GM12878 (cell line): Measurements from ENCODE around the gene DSEL. TPM values are rescaled to one million over a fixed set of nuclear protein-coding genes. Genes with fewer than 3 reads are reported as not detected.

ENCODE experiments used
- ATAC-seq: fragments of 200-7000 bp; cut with Tn5 transposase; 3 replicates; pipeline ENCODE4 v1.9.1; 2020; ENCODE audit warnings: mild to moderate bottlenecking, moderate library complexity
- BruUV-seq: library from RNA; stranded (reverse); fragments of 400-500 nt; replicated peaks from 2 replicates; lab custom pipeline; 2021; lab: Mats Ljungman, UMichigan
- CTCF ChIA-PET: fragments of 300-600 bp; sonication (Branson Sonifier 250); formaldehyde crosslinking; extraction: SDS; loops from one replicate; lab custom pipeline; 2021; ENCODE audit warnings: inconsistent platforms; lab: Yijun Ruan, JAX
- POLR2A ChIA-PET: fragments of 350-600 bp; formaldehyde crosslinking; extraction: SDS; loops from one replicate; lab custom pipeline; 2021; ENCODE audit warnings: inconsistent platforms; lab: Charles Lee
- RAD21 ChIA-PET: fragments of 300-600 bp; sonication (Branson Sonifier 250); formaldehyde crosslinking; loops from one replicate; lab custom pipeline; 2023; ENCODE audit warnings: antibody characterized with exemption; ENCODE audit not compliant: unreplicated experiment; lab: Charles Lee
- SMC1A ChIA-PET: fragments of 300-600 bp; sonication (Branson Sonifier 250); formaldehyde crosslinking; loops from one replicate; lab custom pipeline; 2023; ENCODE audit not compliant: unreplicated experiment, uncharacterized antibody; lab: Charles Lee
- DNase-seq: peaks from one replicate; pipeline ENCODE4 v3.0.0-alpha.2; 2011; ENCODE audit warnings: low read depth, low spot score
- FAIRE-seq: peaks from 3 replicates; lab custom pipeline; 2011; peaks lifted over from hg19 to GRCh38; lab: Jason Lieb, UNC
- H2AFZ ChIP-seq: 2 replicates; pipeline ENCODE4 v1.6.0; 2011; ENCODE audit warnings: low read depth, low read length, control low read depth; ENCODE audit not compliant: control insufficient read depth
- H3K27ac ChIP-seq: 2 replicates; pipeline ENCODE4 v1.5.1; 2011; ENCODE audit warnings: control low read depth; ENCODE audit not compliant: control insufficient read depth, insufficient read depth
- H3K27me3 ChIP-seq, 2 experiments: replicated peaks in 1 of 2; 2 replicates each; pipeline versions ENCODE4 v1.6.0 to v1.6.1; 2011; ENCODE audit warnings: low read length in 1 of 2; ENCODE audit not compliant: control insufficient read depth in 2 of 2, insufficient read depth in 2 of 2
- H3K36me3 ChIP-seq, 2 experiments: 2 replicates each; pipeline ENCODE4 v1.5.1; 2011; ENCODE audit warnings: low read length in 1 of 2; ENCODE audit not compliant: control insufficient read depth in 2 of 2, insufficient read depth in 2 of 2
- H3K4me1 ChIP-seq: 2 replicates; pipeline ENCODE4 v1.6.1; 2011; ENCODE audit warnings: mild to moderate bottlenecking, low read length, moderate library complexity, mixed read lengths; ENCODE audit not compliant: control insufficient read depth, insufficient read depth
- H3K4me2 ChIP-seq: 2 replicates; pipeline ENCODE4 v1.6.0; 2011; ENCODE audit warnings: control low read depth; ENCODE audit not compliant: control insufficient read depth, insufficient read depth
- H3K4me3 ChIP-seq: fragments of 200-600 bp; sonication (generic); 2 replicates; pipeline ENCODE4 v1.5.1; 2016
- H3K79me2 ChIP-seq: 2 replicates; pipeline ENCODE4 v1.6.0; 2011; ENCODE audit warnings: low read length; ENCODE audit not compliant: control insufficient read depth, insufficient read depth
- H3K9ac ChIP-seq: 2 replicates; pipeline ENCODE4 v1.8.0; 2011; ENCODE audit warnings: low read length, control low read depth, mixed read lengths; ENCODE audit not compliant: control insufficient read depth, insufficient read depth
- H3K9me3 ChIP-seq: replicated peaks from 3 replicates; pipeline ENCODE4 v1.5.1; 2011; ENCODE audit warnings: mild to moderate bottlenecking, low read length; ENCODE audit not compliant: control insufficient read depth, insufficient read depth
- H4K20me1 ChIP-seq: 2 replicates; pipeline ENCODE4 v1.6.0; 2011; ENCODE audit not compliant: control insufficient read depth, insufficient read depth
- ATF3 ChIP-seq: IDR thresholded peaks from 2 replicates; pipeline ENCODE4 v1.6.1; 2011; ENCODE audit warnings: low read depth, mild to moderate bottlenecking, low read length, moderate library complexity, borderline replicate concordance; ENCODE audit errors: extremely low read depth
- CBX5 ChIP-seq: sonication (generic); IDR thresholded peaks from 2 replicates; pipeline ENCODE4 v1.6.1; 2016; ENCODE audit warnings: low read depth, moderate library complexity, mild to moderate bottlenecking, inconsistent platforms
- CHD1 ChIP-seq: IDR thresholded peaks from 2 replicates; pipeline ENCODE4 v1.6.1; 2012; ENCODE audit warnings: low read depth, low read length, improper control_type of control experiment
- DPF2 ChIP-seq: fragments of 450-650 bp; IDR thresholded peaks from 2 replicates; pipeline ENCODE4 v1.6.1; 2017; ENCODE audit warnings: mild to moderate bottlenecking
- EGR1 ChIP-seq, 2 experiments: IDR thresholded peaks; 1 replicate in 1 of 2; 2 replicates in 1 of 2; pipeline ENCODE4 v1.6.1; 2011 to 2012; ENCODE audit warnings: low read depth in 2 of 2, low read length in 2 of 2, borderline replicate concordance in 1 of 2, mild to moderate bottlenecking in 1 of 2, moderate library complexity in 1 of 2
- FOS ChIP-seq: IDR thresholded peaks from 3 replicates; pipeline ENCODE4 v1.6.1; 2011; ENCODE audit warnings: borderline replicate concordance; ENCODE audit not compliant: insufficient read length; ENCODE audit errors: extremely low read depth
- FOXM1 ChIP-seq: IDR thresholded peaks from 2 replicates; pipeline ENCODE4 v1.6.1; 2012; ENCODE audit warnings: low read depth, mild to moderate bottlenecking, inconsistent platforms, low read length, moderate library complexity
- GATAD2B ChIP-seq: fragments of 450-650 bp; conservative IDR thresholded peaks from 2 replicates; pipeline ENCODE4 v1.6.1; 2017; ENCODE audit warnings: low read depth, mild to moderate bottlenecking, moderate library complexity
- HDAC2 ChIP-seq: fragments of 200-600 bp; sonication (generic); IDR thresholded peaks from 2 replicates; pipeline ENCODE4 v1.6.1; 2017
- LARP7 ChIP-seq: fragments of 450-650 bp; IDR thresholded peaks from 2 replicates; pipeline ENCODE4 v1.6.1; 2017; ENCODE audit warnings: mild to moderate bottlenecking
- MTA2 ChIP-seq: fragments of 450-650 bp; IDR thresholded peaks from 2 replicates; pipeline ENCODE4 v1.6.1; 2016; ENCODE audit warnings: low read depth, mild to moderate bottlenecking, moderate library complexity
- MYB ChIP-seq: fragments of 150-350 bp; IDR thresholded peaks from 2 replicates; pipeline ENCODE4 v1.6.1; 2014; ENCODE audit warnings: mild to moderate bottlenecking, low read depth, low read length, borderline replicate concordance
- NFYB ChIP-seq: IDR thresholded peaks from 2 replicates; pipeline ENCODE4 v1.6.1; 2011; ENCODE audit warnings: low read depth, mild to moderate bottlenecking, low read length, improper control_type of control experiment, moderate library complexity; ENCODE audit not compliant: insufficient read depth
- NRF1 ChIP-seq: conservative IDR thresholded peaks from 2 replicates; pipeline ENCODE4 v1.6.1; 2011; ENCODE audit warnings: mild to moderate bottlenecking, low read depth, low read length, improper control_type of control experiment
- RBBP5 ChIP-seq: fragments of 200-600 bp; sonication (generic); conservative IDR thresholded peaks from 2 replicates; pipeline ENCODE4 v1.6.1; 2016
- SIX5 ChIP-seq: IDR thresholded peaks from 2 replicates; pipeline ENCODE4 v1.6.1; 2011; ENCODE audit warnings: mild to moderate bottlenecking, low read depth, low read length, moderate library complexity; ENCODE audit not compliant: severe bottlenecking
- SRF ChIP-seq, 2 experiments: IDR thresholded peaks; 2 replicates each; pipeline ENCODE4 v1.6.1; 2011; ENCODE audit warnings: low read depth in 2 of 2, low read length in 2 of 2, mild to moderate bottlenecking in 1 of 2, moderate library complexity in 1 of 2
- TARDBP ChIP-seq: IDR thresholded peaks from 2 replicates; pipeline ENCODE4 v1.6.1; 2016; ENCODE audit warnings: borderline replicate concordance
- WGBS: methylation state at CpG from one replicate; pipeline ENCODE4 v1.1.6; 2016; ENCODE audit warnings: low lambda C conversion rate; ENCODE audit not compliant: insufficient replicate concordance, insufficient coverage; ENCODE audit errors: missing lambda C conversion rate; 5-methylcytosine and 5-hydroxymethylcytosine counted together
- in situ Hi-C: fragments of 300-500 bp; cut with MboI; formaldehyde crosslinking; loops from 9 replicates; pipeline ENCODE4 v1.14.3; 2018; ENCODE audit warnings: mixed read lengths
- intact Hi-C: fragments of 100-400 bp; cut with micrococcal nuclease; formaldehyde crosslinking; loops from one replicate; pipeline ENCODE4 v1.14.2; 2022; ENCODE audit not compliant: unreplicated experiment
- polyA plus RNA-seq, 11 experiments: library from polyadenylated mRNA; depleted of rRNA in 4 of 11; unstranded in 6 of 11; stranded (reverse) in 5 of 11; fragments of >200 nt; fragmentation: Nextera tagmentation in 4 of 11; fragmentation: Illumina TruSeq in 1 of 11; extraction: Ambion mirVana in 4 of 11; extraction: Trizol in 1 of 11; gene quantifications; 1 replicate in 1 of 11; 2 replicates in 10 of 11; pipeline versions ENCODE4 v1.2.1 to v1.2.3, GENCODE V29; 2011 to 2016; ENCODE audit warnings: inconsistent platforms in 2 of 11, missing spikeins in 2 of 11, low read depth in 1 of 11
- total RNA-seq, 4 experiments: library from RNA; depleted of rRNA in 3 of 4; stranded (reverse); fragments of >200 nt in 3 of 4; fragmentation: Illumina TruSeq in 1 of 4; extraction: Trizol in 1 of 4; gene quantifications; 2 replicates each; pipeline versions ENCODE4 v1.2.1 to v1.2.3, GENCODE V29; 2013 to 2021
- TF ChIP-seq, protein P1 (sequence below): fragments of 450-650 bp; IDR thresholded peaks from 2 replicates; pipeline ENCODE4 v1.6.1; 2016; ENCODE audit warnings: mild to moderate bottlenecking, moderate library complexity, borderline replicate concordance
- TF ChIP-seq, protein P2 (sequence below): fragments of 450-650 bp; IDR thresholded peaks from 2 replicates; pipeline ENCODE4 v1.6.1; 2017; ENCODE audit warnings: borderline replicate concordance

The DSEL gene
- total and polyA plus RNA-seq, 10 of the 15 experiments (the other 5 are each of a cell fraction or from before 2014, with no cell fraction given): 0.03 TPM; not detected in 9

GRCh38 chr18:67513280-67513679 lies 3.2 kb downstream of the DSEL start:
- H3K4me2 ChIP-seq: no peak overlapping the region
- intact Hi-C loops (no loop called here), in situ Hi-C loops (no loop called here)
- H3K9ac ChIP-seq: no peak overlapping the region
- H3K79me2 ChIP-seq: no peaks in the 10 kb centered on the region
- FAIRE-seq (no peak), ATAC-seq (no peak), DNase-seq (no peak)
- no peaks in the 10 kb centered on the region for H3K36me3 ChIP-seq
- ChIA-PET CTCF (interaction anchor here (1.0 to 1.1 kb wide), 2 partner anchors 18 to 297 kb away, joined by 3 to 4 read pairs; no protein-coding TSS in a partner anchor), SMC1A (no interaction called here), POLR2A (no interaction called here), RAD21 (no interaction called here)
- peaks cover 0 to 1% of the 10 kb centered on the region in 2 experiments; a peak in 2 of 4 replicates for H3K27me3 ChIP-seq
- H4K20me1 ChIP-seq: no peaks in the 10 kb centered on the region
- BruUV-seq: no TSS peak
- no peak overlapping the region for H2AFZ ChIP-seq
- TF ChIP-seq MYB: no peak
- TF ChIP-seq, protein P1, sequence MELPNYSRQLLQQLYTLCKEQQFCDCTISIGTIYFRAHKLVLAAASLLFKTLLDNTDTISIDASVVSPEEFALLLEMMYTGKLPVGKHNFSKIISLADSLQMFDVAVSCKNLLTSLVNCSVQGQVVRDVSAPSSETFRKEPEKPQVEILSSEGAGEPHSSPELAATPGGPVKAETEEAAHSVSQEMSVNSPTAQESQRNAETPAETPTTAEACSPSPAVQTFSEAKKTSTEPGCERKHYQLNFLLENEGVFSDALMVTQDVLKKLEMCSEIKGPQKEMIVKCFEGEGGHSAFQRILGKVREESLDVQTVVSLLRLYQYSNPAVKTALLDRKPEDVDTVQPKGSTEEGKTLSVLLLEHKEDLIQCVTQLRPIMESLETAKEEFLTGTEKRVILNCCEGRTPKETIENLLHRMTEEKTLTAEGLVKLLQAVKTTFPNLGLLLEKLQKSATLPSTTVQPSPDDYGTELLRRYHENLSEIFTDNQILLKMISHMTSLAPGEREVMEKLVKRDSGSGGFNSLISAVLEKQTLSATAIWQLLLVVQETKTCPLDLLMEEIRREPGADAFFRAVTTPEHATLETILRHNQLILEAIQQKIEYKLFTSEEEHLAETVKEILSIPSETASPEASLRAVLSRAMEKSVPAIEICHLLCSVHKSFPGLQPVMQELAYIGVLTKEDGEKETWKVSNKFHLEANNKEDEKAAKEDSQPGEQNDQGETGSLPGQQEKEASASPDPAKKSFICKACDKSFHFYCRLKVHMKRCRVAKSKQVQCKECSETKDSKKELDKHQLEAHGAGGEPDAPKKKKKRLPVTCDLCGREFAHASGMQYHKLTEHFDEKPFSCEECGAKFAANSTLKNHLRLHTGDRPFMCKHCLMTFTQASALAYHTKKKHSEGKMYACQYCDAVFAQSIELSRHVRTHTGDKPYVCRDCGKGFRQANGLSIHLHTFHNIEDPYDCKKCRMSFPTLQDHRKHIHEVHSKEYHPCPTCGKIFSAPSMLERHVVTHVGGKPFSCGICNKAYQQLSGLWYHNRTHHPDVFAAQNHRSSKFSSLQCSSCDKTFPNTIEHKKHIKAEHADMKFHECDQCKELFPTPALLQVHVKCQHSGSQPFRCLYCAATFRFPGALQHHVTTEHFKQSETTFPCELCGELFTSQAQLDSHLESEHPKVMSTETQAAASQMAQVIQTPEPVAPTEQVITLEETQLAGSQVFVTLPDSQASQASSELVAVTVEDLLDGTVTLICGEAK: no peak
- no peak for TF ChIP-seq LARP7
- no peak for TF ChIP-seq ATF3
- TF ChIP-seq GATAD2B: no peak
- TF ChIP-seq TARDBP: no peak
- TF ChIP-seq HDAC2: no peak
- TF ChIP-seq EGR1 (IDR thresholded peaks at IDR 0.05; ENCODE audit: borderline replicate concordance in 1 of 2, low read depth in 2 of 2, low read length in 2 of 2): no peak
- TF ChIP-seq, protein P2, sequence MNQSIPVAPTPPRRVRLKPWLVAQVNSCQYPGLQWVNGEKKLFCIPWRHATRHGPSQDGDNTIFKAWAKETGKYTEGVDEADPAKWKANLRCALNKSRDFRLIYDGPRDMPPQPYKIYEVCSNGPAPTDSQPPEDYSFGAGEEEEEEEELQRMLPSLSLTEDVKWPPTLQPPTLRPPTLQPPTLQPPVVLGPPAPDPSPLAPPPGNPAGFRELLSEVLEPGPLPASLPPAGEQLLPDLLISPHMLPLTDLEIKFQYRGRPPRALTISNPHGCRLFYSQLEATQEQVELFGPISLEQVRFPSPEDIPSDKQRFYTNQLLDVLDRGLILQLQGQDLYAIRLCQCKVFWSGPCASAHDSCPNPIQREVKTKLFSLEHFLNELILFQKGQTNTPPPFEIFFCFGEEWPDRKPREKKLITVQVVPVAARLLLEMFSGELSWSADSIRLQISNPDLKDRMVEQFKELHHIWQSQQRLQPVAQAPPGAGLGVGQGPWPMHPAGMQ: no peak
- TF ChIP-seq RBBP5: no peak
- no peak for TF ChIP-seq NFYB
- TF ChIP-seq CBX5: no peak
- no peak for TF ChIP-seq CHD1
- no peak for TF ChIP-seq MTA2
- TF ChIP-seq SIX5: no peak
- TF ChIP-seq SRF (IDR thresholded peaks at IDR 0.05; ENCODE audit: low read depth in 2 of 2, low read length in 2 of 2): no peak
- no peak for TF ChIP-seq FOXM1
- TF ChIP-seq FOS: no peak
- TF ChIP-seq NRF1: no peak
- TF ChIP-seq DPF2: no peak
- H3K4me3 ChIP-seq: no peak overlapping the region
- WGBS: 15% methylated on average over 3 of the region's 3 CpGs
- H3K4me1 ChIP-seq: no peaks in the 10 kb centered on the region
- H3K27ac ChIP-seq: no peak overlapping the region
- no peaks in the 10 kb centered on the region for H3K9me3 ChIP-seq
